Prostate gland (tissue), 2 donors: ENCODE data around the gene TMEM141.

Experiments used
- POLR2A ChIP-seq: fragments of 450-650 bp; IDR thresholded peaks from one replicate; pipeline ENCODE4 v1.6.1; 2016; ENCODE audit warnings: antibody characterized with exemption, mild to moderate bottlenecking
- POLR2AphosphoS5 ChIP-seq: sonication (generic); formaldehyde crosslinking; IDR thresholded peaks from one replicate; pipeline ENCODE4 v1.6.1; 2017; ENCODE audit warnings: antibody characterized with exemption
- TF ChIP-seq, protein P1 (sequence below), 4 experiments: fragments of 200-600 bp in 2 of 4; fragments of 450-650 bp in 2 of 4; sonication (generic) in 2 of 4; IDR thresholded peaks; 1 replicate in 3 of 4; 2 replicates in 1 of 4; pipeline ENCODE4 v1.5.1; 2016 to 2019; ENCODE audit warnings: antibody characterized with exemption in 4 of 4, mild to moderate bottlenecking in 2 of 4, moderate library complexity in 2 of 4

- TF ChIP-seq, protein P1, sequence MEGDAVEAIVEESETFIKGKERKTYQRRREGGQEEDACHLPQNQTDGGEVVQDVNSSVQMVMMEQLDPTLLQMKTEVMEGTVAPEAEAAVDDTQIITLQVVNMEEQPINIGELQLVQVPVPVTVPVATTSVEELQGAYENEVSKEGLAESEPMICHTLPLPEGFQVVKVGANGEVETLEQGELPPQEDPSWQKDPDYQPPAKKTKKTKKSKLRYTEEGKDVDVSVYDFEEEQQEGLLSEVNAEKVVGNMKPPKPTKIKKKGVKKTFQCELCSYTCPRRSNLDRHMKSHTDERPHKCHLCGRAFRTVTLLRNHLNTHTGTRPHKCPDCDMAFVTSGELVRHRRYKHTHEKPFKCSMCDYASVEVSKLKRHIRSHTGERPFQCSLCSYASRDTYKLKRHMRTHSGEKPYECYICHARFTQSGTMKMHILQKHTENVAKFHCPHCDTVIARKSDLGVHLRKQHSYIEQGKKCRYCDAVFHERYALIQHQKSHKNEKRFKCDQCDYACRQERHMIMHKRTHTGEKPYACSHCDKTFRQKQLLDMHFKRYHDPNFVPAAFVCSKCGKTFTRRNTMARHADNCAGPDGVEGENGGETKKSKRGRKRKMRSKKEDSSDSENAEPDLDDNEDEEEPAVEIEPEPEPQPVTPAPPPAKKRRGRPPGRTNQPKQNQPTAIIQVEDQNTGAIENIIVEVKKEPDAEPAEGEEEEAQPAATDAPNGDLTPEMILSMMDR (IDR thresholded peaks at IDR 0.05), result no peak
- TF ChIP-seq POLR2A (no peak), POLR2AphosphoS5 (no peak)
Measured at GRCh38 chr9:136743639-136744211, 47.4 kb upstream of the TMEM141 start.
